ENCODE results near the gene FYN. TPM values are rescaled to one million over a fixed set of nuclear protein-coding genes. Genes with fewer than 3 reads are reported as not detected.

Gene FYN
- total RNA-seq, 1 donor, result 106 TPM

- H4K20me1 ChIP-seq (ENCODE audit: insufficient read depth, low read length), result no peaks in the 10 kb centered on the region
- H3K27ac ChIP-seq (ENCODE audit: low read depth, low read length), result no peak overlapping the region
- H2AFZ ChIP-seq (ENCODE audit: low read length), result no peak overlapping the region
- DNase-seq (ENCODE audit: insufficient read length, low spot score, missing footprints), result no peak
- no peaks in the 10 kb centered on the region for H3K36me3 ChIP-seq (ENCODE audit: insufficient read depth, low read length)
- no peak overlapping the region for H3K4me3 ChIP-seq (ENCODE audit: insufficient read depth, low read length)
- TF ChIP-seq CTCF (IDR thresholded peaks at IDR 0.05; ENCODE audit: extremely low read depth, low read depth, low read length), result no peak
- H3K27me3 ChIP-seq (ENCODE audit: insufficient read depth, low read length), result no peaks in the 10 kb centered on the region
- H3K4me2 ChIP-seq (ENCODE audit: insufficient read depth, low read length), result no peak overlapping the region
- no peaks in the 10 kb centered on the region for H3K9me3 ChIP-seq (ENCODE audit: low read depth, low read length)
- H3K79me2 ChIP-seq (ENCODE audit: insufficient read depth, low read length), result peaks cover 61% of the 10 kb centered on the region
- peaks cover 30% of the 10 kb centered on the region for H3K4me1 ChIP-seq (ENCODE audit: insufficient read depth, low read length)
These were observed 55.7 kb downstream of the FYN start for GRCh38 chr6:111817451-111818120.

- TF ChIP-seq CTCF (IDR thresholded peaks at IDR 0.05; ENCODE audit: extremely low read depth, low read depth, low read length), result no peak
- H3K36me3 ChIP-seq (ENCODE audit: insufficient read depth, low read length), result no peaks in the 10 kb centered on the region
- H3K9me3 ChIP-seq (ENCODE audit: low read depth, low read length), result no peaks in the 10 kb centered on the region
- H3K4me2 ChIP-seq (ENCODE audit: insufficient read depth, low read length), result peak overlapping the region; percentile 34
- H2AFZ ChIP-seq (ENCODE audit: low read length), result no peak overlapping the region
- peaks cover 66% of the 10 kb centered on the region for H3K79me2 ChIP-seq (ENCODE audit: insufficient read depth, low read length)
- H3K27ac ChIP-seq (ENCODE audit: low read depth, low read length), result peak overlapping the region; percentile 68
- no peak for DNase-seq (ENCODE audit: insufficient read length, low spot score, missing footprints)
- no peaks in the 10 kb centered on the region for H3K27me3 ChIP-seq (ENCODE audit: insufficient read depth, low read length)
- no peaks in the 10 kb centered on the region for H4K20me1 ChIP-seq (ENCODE audit: insufficient read depth, low read length)
- no peak overlapping the region for H3K4me3 ChIP-seq (ENCODE audit: insufficient read depth, low read length)
- peaks cover 35% of the 10 kb centered on the region for H3K4me1 ChIP-seq (ENCODE audit: insufficient read depth, low read length)
These were observed 59.5 kb downstream of the FYN start for GRCh38 chr6:111813677-111814310.

GRCh38 chr6:111813237-111813636, 60.0 kb downstream of the FYN start:
- H3K27me3 ChIP-seq (ENCODE audit: insufficient read depth, low read length), result no peaks in the 10 kb centered on the region
- H4K20me1 ChIP-seq (ENCODE audit: insufficient read depth, low read length), result no peaks in the 10 kb centered on the region
- DNase-seq (ENCODE audit: insufficient read length, low spot score, missing footprints), result peak; percentile 46
- H3K79me2 ChIP-seq (ENCODE audit: insufficient read depth, low read length), result peaks cover 66% of the 10 kb centered on the region
- peak overlapping the region; percentile 3 for H3K4me3 ChIP-seq (ENCODE audit: insufficient read depth, low read length)
- no peaks in the 10 kb centered on the region for H3K9me3 ChIP-seq (ENCODE audit: low read depth, low read length)
- H2AFZ ChIP-seq (ENCODE audit: low read length), result no peak overlapping the region
- H3K4me2 ChIP-seq (ENCODE audit: insufficient read depth, low read length), result peak overlapping the region; percentile 34
- no peak for TF ChIP-seq CTCF (IDR thresholded peaks at IDR 0.05; ENCODE audit: extremely low read depth, low read depth, low read length)
- H3K4me1 ChIP-seq (ENCODE audit: insufficient read depth, low read length), result peaks cover 30% of the 10 kb centered on the region
- peak overlapping the region; percentile 68 for H3K27ac ChIP-seq (ENCODE audit: low read depth, low read length)
- no peaks in the 10 kb centered on the region for H3K36me3 ChIP-seq (ENCODE audit: insufficient read depth, low read length)
